Measurements from ENCODE around the gene MRPL41. TPM values are rescaled to one million over a fixed set of nuclear protein-coding genes. Genes with fewer than 3 reads are reported as not detected.

The MRPL41 gene
- total and polyA plus RNA-seq, 2 experiments from 2014 or later: 32.8 to 146 TPM

GRCh38 chr9:137542486-137542885 lies 9.2 kb upstream of the MRPL41 start (continued):
- no peak for TF ChIP-seq ZNF462 (CRISPR knock-in tag; IDR thresholded peaks at IDR 0.05)

DNA sequence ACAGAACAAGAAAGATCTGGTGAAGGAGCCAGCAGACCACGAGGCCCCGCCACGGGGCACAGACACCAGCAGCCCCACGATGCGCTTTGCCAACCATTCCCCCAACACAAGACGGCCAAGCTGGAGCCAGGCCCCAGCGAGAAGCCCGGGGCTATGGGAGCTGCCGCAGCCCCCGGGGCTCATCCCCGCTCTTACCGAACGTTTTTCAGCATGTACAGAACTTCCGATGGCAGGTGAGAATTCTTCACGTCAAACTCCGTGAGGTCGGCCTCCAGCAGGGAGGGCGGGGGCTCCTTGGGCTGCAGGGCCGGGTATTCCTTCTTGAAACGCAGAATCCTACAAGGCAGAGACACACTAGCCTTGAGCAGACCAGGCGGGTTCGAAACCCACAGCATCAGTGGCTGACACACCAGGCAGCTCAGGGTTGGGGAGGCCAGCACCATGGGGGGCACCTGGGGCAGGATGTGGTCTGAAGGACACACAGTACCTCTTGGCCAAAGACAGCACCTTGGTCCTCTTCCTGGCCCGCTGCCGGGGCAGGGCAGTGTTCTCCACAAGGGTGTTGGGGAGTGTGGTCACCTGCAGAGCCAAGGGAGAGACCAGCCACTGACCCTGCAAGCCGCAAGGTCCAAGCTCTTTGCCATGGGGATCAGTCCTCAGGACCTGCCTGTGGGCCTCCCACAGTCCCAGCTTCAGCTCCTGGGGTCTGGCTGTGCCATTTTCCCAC lies 8.3 kb upstream of the MRPL41 start:
- DNase-seq (ENCODE audit: low spot score): no peak
- no peak overlapping the region for H3K4me2 ChIP-seq
- Mint-ChIP-seq H3K36me3 (ENCODE audit: low read depth) (peaks cover 15% of the 10 kb centered on the region), H3K9me3 (peaks cover 19% of the 10 kb centered on the region), H3K27ac (no peak overlapping the region), H3K4me3 (no peak overlapping the region), H3K4me1 (no peaks in the 10 kb centered on the region), H3K27me3 (ENCODE audit: insufficient read depth, low read depth, poor library complexity) (peaks cover 8% of the 10 kb centered on the region)
- no peak for ATAC-seq
- H3K27ac ChIP-seq (ENCODE audit: low read depth): no peak overlapping the region
- H3K36me3 ChIP-seq (ENCODE audit: insufficient read depth): no peaks in the 10 kb centered on the region
- H3K4me1 ChIP-seq (ENCODE audit: insufficient read depth): no peaks in the 10 kb centered on the region
- H2AFZ ChIP-seq: no peak overlapping the region
- H3K4me3 ChIP-seq: no peak overlapping the region
- no peaks in the 10 kb centered on the region for H3K79me2 ChIP-seq (replicated peaks; ENCODE audit: insufficient read depth)
- no peaks in the 10 kb centered on the region for H3F3A ChIP-seq (replicated peaks; ENCODE audit: low read depth)
- no peaks in the 10 kb centered on the region for H3K9me2 ChIP-seq (ENCODE audit: insufficient read depth)
- H4K20me1 ChIP-seq (replicated peaks; ENCODE audit: insufficient read depth): no peaks in the 10 kb centered on the region
- no peaks in the 10 kb centered on the region for H3K27me3 ChIP-seq (ENCODE audit: insufficient read depth)
- TF ChIP-seq JUNB (IDR thresholded peaks at IDR 0.05; ENCODE audit: unreplicated experiment) (no peak), ZNF331 (CRISPR knock-in tag; IDR thresholded peaks at IDR 0.05; ENCODE audit: low read depth) (no peak), NANOG (IDR thresholded peaks at IDR 0.05; ENCODE audit: borderline replicate concordance) (no peak), EZH2phosphoT487 (IDR thresholded peaks at IDR 0.05; ENCODE audit: unreplicated experiment) (no peak), CREB1 (CRISPR knock-in tag; IDR thresholded peaks at IDR 0.05; ENCODE audit: low read depth) (no peak), EZH2 (IDR thresholded peaks at IDR 0.05; ENCODE audit: low read depth, unreplicated experiment) (no peak), POLR2AphosphoS5 (IDR thresholded peaks at IDR 0.05; ENCODE audit: low read depth) (no peak), STAT1 (IDR thresholded peaks at IDR 0.05; ENCODE audit: unreplicated experiment) (no peak), ZNF114 (CRISPR knock-in tag; IDR thresholded peaks at IDR 0.05) (no peak)
- TF ChIP-seq, protein P1, sequence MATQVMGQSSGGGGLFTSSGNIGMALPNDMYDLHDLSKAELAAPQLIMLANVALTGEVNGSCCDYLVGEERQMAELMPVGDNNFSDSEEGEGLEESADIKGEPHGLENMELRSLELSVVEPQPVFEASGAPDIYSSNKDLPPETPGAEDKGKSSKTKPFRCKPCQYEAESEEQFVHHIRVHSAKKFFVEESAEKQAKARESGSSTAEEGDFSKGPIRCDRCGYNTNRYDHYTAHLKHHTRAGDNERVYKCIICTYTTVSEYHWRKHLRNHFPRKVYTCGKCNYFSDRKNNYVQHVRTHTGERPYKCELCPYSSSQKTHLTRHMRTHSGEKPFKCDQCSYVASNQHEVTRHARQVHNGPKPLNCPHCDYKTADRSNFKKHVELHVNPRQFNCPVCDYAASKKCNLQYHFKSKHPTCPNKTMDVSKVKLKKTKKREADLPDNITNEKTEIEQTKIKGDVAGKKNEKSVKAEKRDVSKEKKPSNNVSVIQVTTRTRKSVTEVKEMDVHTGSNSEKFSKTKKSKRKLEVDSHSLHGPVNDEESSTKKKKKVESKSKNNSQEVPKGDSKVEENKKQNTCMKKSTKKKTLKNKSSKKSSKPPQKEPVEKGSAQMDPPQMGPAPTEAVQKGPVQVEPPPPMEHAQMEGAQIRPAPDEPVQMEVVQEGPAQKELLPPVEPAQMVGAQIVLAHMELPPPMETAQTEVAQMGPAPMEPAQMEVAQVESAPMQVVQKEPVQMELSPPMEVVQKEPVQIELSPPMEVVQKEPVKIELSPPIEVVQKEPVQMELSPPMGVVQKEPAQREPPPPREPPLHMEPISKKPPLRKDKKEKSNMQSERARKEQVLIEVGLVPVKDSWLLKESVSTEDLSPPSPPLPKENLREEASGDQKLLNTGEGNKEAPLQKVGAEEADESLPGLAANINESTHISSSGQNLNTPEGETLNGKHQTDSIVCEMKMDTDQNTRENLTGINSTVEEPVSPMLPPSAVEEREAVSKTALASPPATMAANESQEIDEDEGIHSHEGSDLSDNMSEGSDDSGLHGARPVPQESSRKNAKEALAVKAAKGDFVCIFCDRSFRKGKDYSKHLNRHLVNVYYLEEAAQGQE (IDR thresholded peaks at IDR 0.05; ENCODE audit: unreplicated experiment): no peak
- TF ChIP-seq, protein P2, sequence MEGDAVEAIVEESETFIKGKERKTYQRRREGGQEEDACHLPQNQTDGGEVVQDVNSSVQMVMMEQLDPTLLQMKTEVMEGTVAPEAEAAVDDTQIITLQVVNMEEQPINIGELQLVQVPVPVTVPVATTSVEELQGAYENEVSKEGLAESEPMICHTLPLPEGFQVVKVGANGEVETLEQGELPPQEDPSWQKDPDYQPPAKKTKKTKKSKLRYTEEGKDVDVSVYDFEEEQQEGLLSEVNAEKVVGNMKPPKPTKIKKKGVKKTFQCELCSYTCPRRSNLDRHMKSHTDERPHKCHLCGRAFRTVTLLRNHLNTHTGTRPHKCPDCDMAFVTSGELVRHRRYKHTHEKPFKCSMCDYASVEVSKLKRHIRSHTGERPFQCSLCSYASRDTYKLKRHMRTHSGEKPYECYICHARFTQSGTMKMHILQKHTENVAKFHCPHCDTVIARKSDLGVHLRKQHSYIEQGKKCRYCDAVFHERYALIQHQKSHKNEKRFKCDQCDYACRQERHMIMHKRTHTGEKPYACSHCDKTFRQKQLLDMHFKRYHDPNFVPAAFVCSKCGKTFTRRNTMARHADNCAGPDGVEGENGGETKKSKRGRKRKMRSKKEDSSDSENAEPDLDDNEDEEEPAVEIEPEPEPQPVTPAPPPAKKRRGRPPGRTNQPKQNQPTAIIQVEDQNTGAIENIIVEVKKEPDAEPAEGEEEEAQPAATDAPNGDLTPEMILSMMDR (conservative IDR thresholded peaks at IDR 0.05; ENCODE audit: low read depth in 2 of 2): no peak
